NT2/D1 (cell line): ENCODE results near the gene STX12.
"Not testable (repeated sequence)": the region's sequence is repeated elsewhere in the genome, so short reads cannot be mapped to it uniquely, and the experiment has no call there.

Source experiments
- DNase-seq: peaks from one replicate; pipeline ENCODE4 v3.0.0-alpha.2; 2011; ENCODE audit warnings: low read depth, low spot score
- H3K27me3 ChIP-seq: 2 replicates; pipeline ENCODE4 v1.6.0; 2011; ENCODE audit warnings: mild to moderate bottlenecking; ENCODE audit not compliant: insufficient read length, insufficient read depth
- H3K36me3 ChIP-seq: 2 replicates; pipeline ENCODE4 v1.6.1; 2011; ENCODE audit warnings: mild to moderate bottlenecking, low read length, mixed read lengths; ENCODE audit not compliant: insufficient read depth, insufficient read length
- H3K4me1 ChIP-seq: 2 replicates; pipeline ENCODE4 v1.5.1; 2011; ENCODE audit not compliant: insufficient read depth, insufficient read length
- H3K4me3 ChIP-seq: 2 replicates; pipeline ENCODE4 v1.5.1; 2011; ENCODE audit warnings: low read depth; ENCODE audit not compliant: insufficient read length
- H3K9ac ChIP-seq: 2 replicates; pipeline ENCODE4 v1.6.0; 2011; ENCODE audit warnings: low read depth; ENCODE audit not compliant: insufficient read length
- H3K9me3 ChIP-seq: 2 replicates; pipeline ENCODE4 v1.5.1; 2011; ENCODE audit warnings: mild to moderate bottlenecking, low read length; ENCODE audit not compliant: insufficient read depth
- SUZ12 ChIP-seq: IDR thresholded peaks from 2 replicates; pipeline ENCODE4 v1.6.1; 2011; ENCODE audit not compliant: insufficient read length, insufficient read depth; ENCODE audit errors: extremely low read depth
- YY1 ChIP-seq: IDR thresholded peaks from 2 replicates; pipeline ENCODE4 v1.6.1; 2011; ENCODE audit not compliant: insufficient read length, insufficient read depth
- ZNF274 ChIP-seq: IDR thresholded peaks from 2 replicates; pipeline ENCODE4 v1.6.1; 2011; ENCODE audit warnings: mild to moderate bottlenecking, low read depth, low read length

Gene STX12

GRCh38 chr1:27778056-27778455 lies 5.0 kb downstream of the STX12 start:
- no peaks in the 10 kb centered on the region for H3K9me3 ChIP-seq
- H3K9ac ChIP-seq: no peak overlapping the region
- H3K4me1 ChIP-seq: no peaks in the 10 kb centered on the region
- no peaks in the 10 kb centered on the region for H3K27me3 ChIP-seq
- H3K36me3 ChIP-seq: peaks cover 2% of the 10 kb centered on the region
- TF ChIP-seq ZNF274: no peak
- TF ChIP-seq SUZ12: no peak
- no peak for TF ChIP-seq YY1
- DNase-seq: no peak
- H3K4me3 ChIP-seq: no peak overlapping the region

- peaks cover 2% of the 10 kb centered on the region for H3K36me3 ChIP-seq
- DNase-seq: no peak
- H3K9ac ChIP-seq: no peak overlapping the region
- no peak overlapping the region for H3K4me3 ChIP-seq
- H3K9me3 ChIP-seq: no peaks in the 10 kb centered on the region
- no peaks in the 10 kb centered on the region for H3K4me1 ChIP-seq
- TF ChIP-seq SUZ12 (no peak), ZNF274 (no peak), YY1 (no peak)
- no peaks in the 10 kb centered on the region for H3K27me3 ChIP-seq
Measured at GRCh38 chr1:27779122-27779521, 6.1 kb downstream of the STX12 start.

DNA sequence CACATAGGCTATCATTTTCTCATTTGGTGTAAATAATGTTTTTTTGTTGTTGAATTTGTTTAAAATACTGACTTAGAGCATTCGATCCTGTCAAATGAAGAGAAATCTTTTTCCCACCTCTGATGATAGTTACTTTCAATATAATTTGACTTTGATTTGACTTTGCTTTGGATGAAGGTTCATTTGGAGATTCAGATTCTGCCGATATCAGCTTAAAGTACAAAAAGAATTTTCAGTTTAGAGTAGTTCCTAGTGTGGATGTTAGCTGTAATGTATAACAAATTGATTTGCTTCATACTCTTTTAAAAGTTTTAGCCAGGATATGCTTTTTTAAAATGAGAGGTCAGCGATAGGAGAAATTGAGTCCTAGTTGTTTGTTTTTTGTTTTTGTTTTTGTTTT lies 9.9 kb downstream of the STX12 start:
- TF ChIP-seq YY1 (no peak), ZNF274 (no peak), SUZ12 (no peak)
- Histone ChIP-seq H3K4me3 (no peak overlapping the region), H3K4me1 (no peaks in the 10 kb centered on the region), H3K9ac (no peak overlapping the region), H3K9me3 (no peaks in the 10 kb centered on the region), H3K27me3 (no peaks in the 10 kb centered on the region), H3K36me3 (no peaks in the 10 kb centered on the region)
- DNase-seq: no peak

DNA sequence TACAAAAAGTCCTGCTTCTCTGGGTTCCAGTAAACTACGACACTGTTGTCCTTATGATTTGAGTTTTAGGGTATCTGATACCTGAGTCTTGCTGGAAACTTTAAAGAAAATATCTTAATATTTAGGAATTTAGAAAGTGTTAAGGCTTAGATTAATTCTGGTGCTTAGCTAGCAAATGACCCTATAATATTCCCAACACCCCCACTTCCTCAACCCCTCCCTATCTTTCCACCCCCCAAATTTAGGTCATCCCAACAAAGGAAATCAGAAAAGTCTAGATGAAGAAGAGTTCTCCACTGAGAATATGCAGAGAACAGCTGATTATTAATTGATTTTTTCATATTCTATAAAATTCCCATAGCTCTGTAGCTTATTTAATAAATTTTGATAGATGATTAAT lies 11.7 kb downstream of the STX12 start:
- DNase-seq: no peak
- Histone ChIP-seq H3K9me3 (0 out of 2 replicates have a peak, but pooled peaks cover 2% of the 10 kb centered on the region), H3K27me3 (no peaks in the 10 kb centered on the region), H3K4me3 (no peak overlapping the region), H3K4me1 (no peaks in the 10 kb centered on the region), H3K9ac (no peak overlapping the region), H3K36me3 (peaks cover 3% of the 10 kb centered on the region)
- TF ChIP-seq SUZ12 (no peak), YY1 (no peak), ZNF274 (no peak)

DNA sequence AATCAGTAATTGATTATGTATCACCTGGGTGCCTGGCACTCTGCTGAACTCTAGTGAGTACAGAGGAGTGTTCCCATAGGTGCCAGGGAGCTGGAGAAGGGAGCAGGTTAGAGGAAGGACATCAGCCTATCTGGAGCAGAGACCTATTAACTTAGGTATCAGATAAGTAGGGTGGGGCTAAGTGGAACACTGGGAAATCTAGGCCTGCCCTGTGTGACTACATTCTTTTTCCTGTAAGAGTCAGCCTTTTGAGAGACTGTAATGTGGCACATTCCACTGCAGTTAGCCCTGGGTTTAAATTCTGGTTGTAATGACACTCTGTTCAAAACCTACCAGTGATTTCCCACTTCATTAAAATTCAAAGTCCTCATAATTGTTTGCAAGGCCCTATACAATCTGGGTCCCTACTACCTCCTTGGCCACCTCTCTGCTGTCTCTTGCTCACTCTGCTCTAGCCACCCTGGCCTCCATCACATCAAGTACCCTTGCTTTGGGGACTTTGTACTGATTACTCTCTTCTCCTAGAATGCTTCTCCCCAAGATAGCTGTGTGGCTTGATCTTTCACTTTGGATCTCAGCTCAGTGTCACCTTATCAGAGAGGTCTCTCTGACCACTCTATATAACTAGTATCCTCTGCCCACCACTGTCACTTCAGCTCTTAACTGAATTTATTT lies 12.9 kb downstream of the STX12 start:
- H3K9me3 ChIP-seq: peaks cover 8% of the 10 kb centered on the region; the same call in 1 of the 2 replicates
- H3K4me3 ChIP-seq: no peak overlapping the region
- TF ChIP-seq ZNF274 (no peak), SUZ12 (no peak), YY1 (no peak)
- no peak overlapping the region for H3K9ac ChIP-seq
- peaks cover 11% of the 10 kb centered on the region for H3K36me3 ChIP-seq
- H3K27me3 ChIP-seq: no peaks in the 10 kb centered on the region
- no peaks in the 10 kb centered on the region for H3K4me1 ChIP-seq
- DNase-seq: no peak

DNA sequence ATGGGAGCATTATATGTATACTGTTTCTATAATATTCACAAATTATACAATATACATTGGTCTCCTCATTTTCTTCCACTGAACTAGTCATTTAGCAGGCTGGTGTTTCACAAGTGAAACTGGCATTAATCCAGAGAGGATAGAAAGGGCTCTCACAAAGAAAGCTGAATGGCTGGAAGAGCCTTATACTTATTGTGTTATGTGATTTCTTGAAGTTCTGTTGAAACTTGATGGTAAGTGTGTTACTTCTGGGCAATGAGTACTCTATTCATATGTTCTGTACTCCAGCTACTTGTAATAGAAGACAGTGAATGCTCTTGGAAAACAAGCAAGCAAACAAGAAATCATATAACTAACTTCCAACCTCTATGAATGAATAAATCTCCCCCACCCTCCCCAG lies 14.9 kb downstream of the STX12 start:
- Histone ChIP-seq H3K9ac (no peak overlapping the region), H3K4me1 (no peaks in the 10 kb centered on the region), H3K9me3 (peaks cover 8% of the 10 kb centered on the region; the same call in 1 of the 2 replicates), H3K36me3 (peaks cover 16% of the 10 kb centered on the region), H3K4me3 (no peak overlapping the region), H3K27me3 (no peaks in the 10 kb centered on the region)
- no peak for DNase-seq
- TF ChIP-seq ZNF274: no peak
- no peak for TF ChIP-seq YY1
- TF ChIP-seq SUZ12: no peak

GRCh38 chr1:27789540-27790041 lies 16.6 kb downstream of the STX12 start:
- H3K4me1 ChIP-seq: no peaks in the 10 kb centered on the region
- peaks cover 33% of the 10 kb centered on the region for H3K36me3 ChIP-seq
- TF ChIP-seq YY1 (no peak), ZNF274 (no peak)
- H3K27me3 ChIP-seq: no peaks in the 10 kb centered on the region
- peaks cover 8% of the 10 kb centered on the region; the same call in 1 of the 2 replicates for H3K9me3 ChIP-seq
- no peak for DNase-seq
- no peak overlapping the region for H3K9ac ChIP-seq
- H3K4me3 ChIP-seq: no peak overlapping the region

GRCh38 chr1:27790270-27790669 lies 17.3 kb downstream of the STX12 start:
- not testable (repeated sequence) for H3K4me3 ChIP-seq, DNase-seq, H3K27me3 ChIP-seq, H3K9me3 ChIP-seq, H3K4me1 ChIP-seq, H3K9ac ChIP-seq
- H3K36me3 ChIP-seq: peaks cover 35% of the 10 kb centered on the region
